ENCODE data around the gene CNN1. TPM values are rescaled to one million over a fixed set of nuclear protein-coding genes. Genes with fewer than 3 reads are reported as not detected.

Gene CNN1
- total RNA-seq: under 0.01 TPM in 1 of 2 replicates, not detected in the other

GRCh38 chr19:11538232-11539036 lies at the start of gene CNN1:
CNN1 (plus strand) TSS chr19:11538851; CDS start chr19:11538928, 77 bp downstream.

GRCh38 chr19:11505504-11506100 lies 33.0 kb upstream of the CNN1 start, which contains the start of gene ZNF653:
ZNF653 (minus strand) TSS chr19:11505839; CDS start chr19:11505786, 53 bp downstream.

GRCh38 chr19:11528551-11529341 lies 9.9 kb upstream of the CNN1 start, which contains the start of gene ECSIT:
ECSIT (minus strand) TSS chr19:11529134; CDS start chr19:11519170, 9,964 bp downstream.

GRCh38 chr19:11558881-11559828 lies 20.5 kb downstream of the CNN1 start, which contains the start of gene ELOF1:
ELOF1 (minus strand) TSS chr19:11559230; CDS start chr19:11554347, 4,883 bp downstream.

GRCh38 chr19:11577451-11578257 lies 39.0 kb downstream of the CNN1 start, which contains the start of gene ACP5:
ACP5 (minus strand) TSS chr19:11577645; CDS start chr19:11577317, 328 bp downstream.

GRCh38 chr19:11597202-11598102 lies 58.8 kb downstream of the CNN1 start, which contains the start of gene ZNF627:
ZNF627 (plus strand) TSS chr19:11597483; CDS start chr19:11597628, 145 bp downstream.

Other genes starting within 250 kb of the CNN1 start
- not detected in 2 replicates for gene TSPAN16, start 242.7 kb upstream of the CNN1 start, total RNA-seq
- 32.9 and 38.7 TPM in 2 replicates for gene RAB3D, start 199.2 kb upstream of the CNN1 start, total RNA-seq
- gene TMEM205, start 192.6 kb upstream of the CNN1 start, total RNA-seq: 83.6 and 104 TPM in 2 replicates
- gene CCDC159, start 192.3 kb upstream of the CNN1 start, total RNA-seq: 5.4 and 6.1 TPM in 2 replicates
- 4.9 and 7.3 TPM in 2 replicates for gene PLPPR2, start 183.4 kb upstream of the CNN1 start, total RNA-seq
- 0.77 and 1.1 TPM in 2 replicates for gene SWSAP1, start 164.2 kb upstream of the CNN1 start, total RNA-seq
- 3.1 and 5.9 TPM in 2 replicates for gene EPOR, start 154.5 kb upstream of the CNN1 start, total RNA-seq
- 0.87 and 1.6 TPM in 2 replicates for gene RGL3, start 119.5 kb upstream of the CNN1 start, total RNA-seq
- under 0.01 and 0.09 TPM in 2 replicates for gene ODAD3, start 103.7 kb upstream of the CNN1 start, total RNA-seq
- 110 and 113 TPM in 2 replicates for gene PRKCSH, start 103.2 kb upstream of the CNN1 start, total RNA-seq
- gene ELAVL3, start 57.8 kb upstream of the CNN1 start, total RNA-seq: not detected in 2 replicates
- 6.0 and 6.9 TPM in 2 replicates for gene ZNF653, start 33.0 kb upstream of the CNN1 start, total RNA-seq
- 20.6 and 30.1 TPM in 2 replicates for gene ECSIT, start 9.7 kb upstream of the CNN1 start, total RNA-seq
- gene ELOF1, start 20.4 kb downstream of the CNN1 start, total RNA-seq: 22.9 and 23.8 TPM in 2 replicates
- under 0.01 and 0.34 TPM in 2 replicates for gene ACP5, start 38.8 kb downstream of the CNN1 start, total RNA-seq
- gene ZNF627, start 58.6 kb downstream of the CNN1 start, total RNA-seq: 21.3 and 29.7 TPM in 2 replicates
- 9.3 and 11.4 TPM in 2 replicates for gene ZNF823, start 200.1 kb downstream of the CNN1 start, total RNA-seq
- 15.2 and 15.5 TPM in 2 replicates for gene ZNF441, start 228.1 kb downstream of the CNN1 start, total RNA-seq

Measured in dermis lymphatic vessel endothelial cell (primary cell).